ENCODE results near the gene CUL4A.

CUL4A gene

DNA sequence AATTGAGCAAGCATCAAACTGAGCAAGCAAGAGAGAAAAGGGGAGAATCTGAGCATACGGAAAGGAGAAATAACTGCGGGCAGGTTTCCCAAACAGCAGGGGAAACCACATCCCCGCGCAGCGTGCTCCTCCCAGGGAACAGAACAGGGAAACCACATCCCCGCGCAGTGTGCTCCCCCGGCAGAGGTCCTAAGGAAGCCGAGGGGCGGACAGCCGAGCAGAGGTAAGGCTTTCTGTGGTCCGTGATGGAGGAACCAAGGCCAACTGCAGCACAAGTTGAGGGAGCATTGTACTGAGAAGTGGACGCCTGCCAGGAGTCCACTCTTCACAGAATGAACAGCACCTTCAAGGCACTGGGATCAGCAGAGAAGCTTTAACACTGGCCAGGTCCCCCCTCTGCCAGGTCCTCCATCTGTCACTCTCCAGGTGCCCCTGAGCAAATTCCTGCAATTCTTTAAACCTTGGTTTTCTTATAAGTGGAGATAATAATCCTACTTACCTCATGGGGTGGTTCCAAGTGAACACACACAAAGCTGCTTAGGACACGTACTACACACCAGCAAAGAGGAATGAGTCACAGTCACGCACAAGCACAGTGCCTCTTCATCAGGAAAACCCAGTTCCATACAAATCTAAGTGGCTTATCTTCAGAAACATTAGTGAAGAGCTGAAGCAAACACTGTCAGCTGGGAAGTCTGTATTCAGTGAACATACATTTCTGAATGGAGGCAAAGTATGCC, 64.6 kb downstream of the CUL4A start:
- Histone ChIP-seq H3K36me3 (no peaks in the 10 kb centered on the region), H3K27ac (no peak overlapping the region), H3K4me2 (peak overlapping the region; percentile 36), H3K4me1 (peaks cover 23% of the 10 kb centered on the region), H4K20me1 (no peaks in the 10 kb centered on the region), H3K4me3 (no peak overlapping the region), H3K27me3 (peaks cover 4% of the 10 kb centered on the region; the same call in 1 of the 2 replicates), H3K9ac (peak overlapping the region; percentile 3; the same call in 1 of the 2 replicates), H3K9me3 (no peaks in the 10 kb centered on the region)
- TF ChIP-seq Cebpa-rat (IDR thresholded peaks at IDR 0.05), result no peak

DNA sequence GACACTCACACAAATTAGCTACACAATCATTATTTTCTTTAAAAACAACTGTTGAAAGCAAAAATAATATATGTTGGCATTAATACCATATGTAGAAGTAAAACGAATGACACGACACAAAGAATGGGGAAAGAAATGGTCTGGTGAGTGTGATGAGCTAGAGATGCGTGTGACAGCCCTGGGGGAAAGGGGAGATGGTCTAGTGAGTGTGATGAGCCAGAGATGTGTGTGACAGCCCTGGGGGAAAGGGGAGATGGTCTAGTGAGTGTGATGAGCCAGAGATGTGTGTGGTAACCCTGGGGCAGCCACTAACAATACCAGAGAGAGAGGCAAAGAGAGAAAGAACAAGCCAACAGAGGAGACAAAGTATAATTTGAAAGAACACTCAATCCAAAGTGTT, 65.3 kb downstream of the CUL4A start:
- no peak overlapping the region for H3K9ac ChIP-seq
- no peak overlapping the region for H3K27ac ChIP-seq
- TF ChIP-seq Cebpa-rat (IDR thresholded peaks at IDR 0.05), result no peak
- H3K4me1 ChIP-seq, result peaks cover 23% of the 10 kb centered on the region
- H3K4me2 ChIP-seq, result no peak overlapping the region
- no peaks in the 10 kb centered on the region for H4K20me1 ChIP-seq
- no peaks in the 10 kb centered on the region for H3K36me3 ChIP-seq
- peaks cover 4% of the 10 kb centered on the region; the same call in 1 of the 2 replicates for H3K27me3 ChIP-seq
- H3K9me3 ChIP-seq, result no peaks in the 10 kb centered on the region
- no peak overlapping the region for H3K4me3 ChIP-seq

DNA sequence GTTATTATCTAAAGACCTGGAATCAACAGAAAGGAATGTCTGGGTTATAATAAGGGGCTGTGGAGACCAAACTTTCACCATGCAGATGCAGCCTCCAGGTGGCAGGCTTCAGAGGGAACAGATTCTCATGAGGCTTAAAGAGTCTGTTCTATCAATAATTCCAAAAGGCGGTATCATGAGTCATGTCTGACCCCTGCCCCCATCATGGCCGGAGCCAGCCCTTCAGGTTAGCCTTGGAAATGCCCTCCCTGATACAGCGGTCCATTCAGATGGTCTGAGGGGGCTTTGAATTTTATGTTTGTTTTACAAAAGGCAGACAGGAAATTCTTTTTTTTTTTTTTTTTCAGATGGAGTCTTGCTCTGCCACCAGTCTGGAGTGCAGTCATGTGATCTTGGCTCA, 66.0 kb downstream of the CUL4A start:
- H3K4me3 ChIP-seq, result no peak overlapping the region
- no peaks in the 10 kb centered on the region for H3K9me3 ChIP-seq
- H3K4me2 ChIP-seq, result peak overlapping the region; percentile 50
- no peak for TF ChIP-seq Cebpa-rat (IDR thresholded peaks at IDR 0.05)
- H3K36me3 ChIP-seq, result no peaks in the 10 kb centered on the region
- no peaks in the 10 kb centered on the region for H4K20me1 ChIP-seq
- H3K27ac ChIP-seq, result no peak overlapping the region
- no peak overlapping the region for H3K9ac ChIP-seq
- peaks cover 23% of the 10 kb centered on the region for H3K4me1 ChIP-seq
- H3K27me3 ChIP-seq, result peaks cover 4% of the 10 kb centered on the region; the same call in 1 of the 2 replicates

DNA sequence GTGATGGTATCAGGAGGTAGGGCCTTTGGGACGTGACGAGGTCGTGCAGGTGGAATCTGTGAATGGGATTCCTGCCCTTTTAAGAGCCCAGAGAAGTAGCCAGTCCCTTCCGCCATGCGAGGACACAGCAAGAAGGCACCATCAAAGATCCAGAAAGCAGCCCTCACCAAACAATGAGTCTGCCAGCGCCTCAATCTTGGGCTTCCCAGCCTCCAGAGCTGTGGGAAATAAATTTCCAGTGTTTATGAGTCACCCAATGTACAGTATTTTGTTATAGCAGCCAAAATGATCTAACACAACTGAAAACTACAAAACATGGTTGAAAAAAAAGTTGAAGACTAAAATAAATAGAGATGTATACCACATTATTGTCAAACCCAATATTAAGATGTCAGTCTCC, 70.7 kb downstream of the CUL4A start:
- no peaks in the 10 kb centered on the region for H3K9me3 ChIP-seq
- H3K4me3 ChIP-seq, result no peak overlapping the region
- H3K36me3 ChIP-seq, result no peaks in the 10 kb centered on the region
- no peak for TF ChIP-seq Cebpa-rat (IDR thresholded peaks at IDR 0.05)
- no peaks in the 10 kb centered on the region for H4K20me1 ChIP-seq
- no peak overlapping the region for H3K27ac ChIP-seq
- peaks cover 8% of the 10 kb centered on the region for H3K4me1 ChIP-seq
- no peak overlapping the region for H3K9ac ChIP-seq
- no peak overlapping the region for H3K4me2 ChIP-seq
- H3K27me3 ChIP-seq, result no peaks in the 10 kb centered on the region

DNA sequence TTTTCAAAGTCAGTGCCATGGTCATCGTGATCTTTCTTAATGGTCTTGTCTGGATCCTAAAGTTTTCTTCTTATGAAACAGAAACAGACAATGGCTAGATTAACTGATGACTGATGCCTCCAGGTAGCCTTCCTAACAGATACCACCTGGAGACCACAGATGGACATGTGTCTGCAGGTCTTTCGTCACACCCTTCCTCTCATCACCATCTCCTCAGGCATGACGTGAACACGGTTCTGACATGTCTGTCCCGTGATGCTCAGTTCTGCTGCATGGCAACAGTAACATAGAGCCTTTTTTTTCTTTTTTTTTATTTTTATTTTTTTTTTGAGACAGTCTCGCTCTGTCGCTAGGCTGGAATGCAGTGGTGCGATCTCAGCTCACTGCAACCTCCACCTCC, 74.5 kb downstream of the CUL4A start:
- Histone ChIP-seq H3K9me3 (no peaks in the 10 kb centered on the region), H3K4me3 (no peak overlapping the region), H3K9ac (no peak overlapping the region), H3K4me2 (no peak overlapping the region), H3K27me3 (no peaks in the 10 kb centered on the region; the same call in 1 of the 2 replicates), H3K4me1 (no peaks in the 10 kb centered on the region), H4K20me1 (no peaks in the 10 kb centered on the region), H3K36me3 (no peaks in the 10 kb centered on the region), H3K27ac (no peak overlapping the region)
- TF ChIP-seq Cebpa-rat (IDR thresholded peaks at IDR 0.05), result no peak

DNA sequence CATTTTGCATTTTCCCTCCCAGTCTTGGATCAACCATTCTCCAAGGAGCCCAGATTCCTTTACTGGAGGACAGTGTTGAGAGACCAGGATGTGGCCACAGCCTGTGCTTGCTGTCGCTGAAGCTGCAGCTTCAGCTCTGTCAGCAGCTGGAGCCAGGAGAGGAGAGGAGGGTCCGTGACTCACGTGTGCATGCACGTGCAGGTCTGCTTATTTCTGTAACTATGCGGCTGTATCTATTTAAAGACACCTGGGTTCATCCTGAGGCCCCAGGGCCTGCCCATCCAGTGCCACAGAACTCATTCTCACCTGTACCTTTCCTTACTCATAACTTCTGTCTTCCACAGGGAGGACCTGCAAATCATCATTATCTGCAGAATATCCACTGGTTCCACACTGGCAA, 79.5 kb downstream of the CUL4A start:
- Histone ChIP-seq H3K27ac (no peak overlapping the region), H3K27me3 (peaks cover 42% of the 10 kb centered on the region), H3K36me3 (no peaks in the 10 kb centered on the region), H3K4me1 (peaks cover 8% of the 10 kb centered on the region; the same call in 1 of the 2 replicates), H3K9me3 (no peaks in the 10 kb centered on the region), H4K20me1 (no peaks in the 10 kb centered on the region), H3K4me3 (no peak overlapping the region), H3K4me2 (no peak overlapping the region), H3K9ac (no peak overlapping the region)
- no peak for TF ChIP-seq Cebpa-rat (IDR thresholded peaks at IDR 0.05)

DNA sequence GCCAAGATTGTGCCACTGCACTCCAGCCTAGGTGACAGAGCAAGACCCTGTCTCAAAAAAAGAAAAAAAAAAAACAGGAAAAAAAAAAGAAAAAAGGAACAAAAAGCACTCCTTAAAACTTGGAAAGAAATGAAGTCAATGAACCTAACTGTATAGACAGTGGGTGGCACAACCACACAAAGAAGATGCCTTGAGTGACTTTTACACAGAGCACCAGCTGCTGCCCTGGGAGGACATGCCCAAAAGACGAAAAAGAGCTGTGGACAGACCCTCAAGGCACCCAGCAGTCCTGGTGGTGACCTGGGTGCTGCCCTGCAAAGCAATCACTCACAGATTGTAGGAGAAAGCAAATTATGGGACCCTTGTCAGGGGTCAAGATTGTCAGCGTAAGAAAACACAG, 81.7 kb downstream of the CUL4A start:
- no peaks in the 10 kb centered on the region for H4K20me1 ChIP-seq
- H3K9me3 ChIP-seq, result no peaks in the 10 kb centered on the region
- H3K4me3 ChIP-seq, result no peak overlapping the region
- H3K4me1 ChIP-seq, result peaks cover 15% of the 10 kb centered on the region
- peaks cover 50% of the 10 kb centered on the region for H3K27me3 ChIP-seq
- no peak overlapping the region for H3K9ac ChIP-seq
- no peak overlapping the region for H3K27ac ChIP-seq
- no peak overlapping the region for H3K4me2 ChIP-seq
- TF ChIP-seq Cebpa-rat (IDR thresholded peaks at IDR 0.05), result no peak
- H3K36me3 ChIP-seq, result no peaks in the 10 kb centered on the region

DNA sequence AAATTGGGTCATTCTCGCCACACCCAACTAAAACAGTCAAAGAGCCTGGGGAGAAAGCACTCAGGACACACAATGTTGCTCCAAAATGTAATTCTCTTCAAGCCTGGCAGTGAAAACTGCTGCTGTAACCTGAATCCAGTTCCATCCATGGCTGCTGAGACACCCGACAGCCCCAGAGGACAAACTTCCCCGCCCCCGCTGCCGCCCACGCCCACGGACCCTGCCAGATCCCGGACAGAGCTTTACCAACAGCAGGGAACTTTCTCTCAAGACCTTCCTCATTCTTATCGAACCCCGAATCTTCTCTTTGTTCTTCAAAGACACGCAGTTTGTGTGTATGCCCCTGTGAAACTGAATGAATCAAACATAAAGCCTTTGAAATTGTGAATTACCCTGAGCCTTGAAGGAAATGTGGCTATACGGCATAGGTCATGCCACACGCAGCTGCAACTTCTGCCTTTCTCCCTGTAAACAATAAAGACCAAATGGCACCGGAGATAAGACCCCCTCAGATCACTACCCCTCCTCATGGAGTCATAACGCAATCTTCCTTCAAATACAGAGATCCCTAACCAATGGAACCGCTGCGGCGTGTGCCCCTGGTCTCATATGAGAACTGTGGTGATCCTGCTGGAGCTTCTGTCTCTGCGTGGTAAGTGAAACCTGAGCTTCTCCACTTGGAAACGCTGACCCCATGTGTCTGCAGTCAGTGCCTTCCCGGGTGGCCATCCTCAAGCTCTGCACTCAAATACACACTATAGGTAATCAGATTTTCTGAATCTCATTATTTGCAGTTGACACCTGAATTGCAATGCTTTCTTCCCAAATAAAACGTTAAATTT, 82.8 kb downstream of the CUL4A start:
- Histone ChIP-seq H3K36me3 (no peaks in the 10 kb centered on the region), H3K4me2 (peak overlapping the region; percentile 48; the same call in 1 of the 2 replicates), H3K4me3 (no peak overlapping the region; the same call in 1 of the 2 replicates), H3K4me1 (peaks cover 20% of the 10 kb centered on the region), H3K9me3 (no peaks in the 10 kb centered on the region), H4K20me1 (no peaks in the 10 kb centered on the region), H3K27me3 (peaks cover 50% of the 10 kb centered on the region), H3K27ac (no peak overlapping the region), H3K9ac (no peak overlapping the region)
- no peak for TF ChIP-seq Cebpa-rat (IDR thresholded peaks at IDR 0.05)

DNA sequence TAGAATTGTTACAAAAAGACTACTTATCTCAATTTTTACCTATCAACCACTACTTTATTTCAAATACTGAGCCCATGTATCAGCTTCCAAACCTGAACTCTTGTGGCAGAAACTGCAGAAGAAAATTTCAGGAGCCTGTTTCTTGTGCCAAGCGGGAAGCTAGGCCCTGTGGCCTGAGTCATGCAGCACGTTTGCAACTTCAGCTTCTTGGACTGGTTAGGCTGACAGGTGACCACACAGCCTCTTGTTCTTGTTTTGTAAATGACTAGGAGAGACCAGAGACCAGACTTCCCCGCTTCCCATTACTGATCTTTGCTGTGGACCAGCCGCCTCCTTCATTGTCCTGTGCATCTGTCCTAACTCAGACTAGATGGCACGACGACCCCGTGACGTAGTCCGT, 84.3 kb downstream of the CUL4A start:
- no peaks in the 10 kb centered on the region for H3K9me3 ChIP-seq
- no peak overlapping the region for H3K4me3 ChIP-seq
- H3K27ac ChIP-seq, result no peak overlapping the region
- H3K27me3 ChIP-seq, result peaks cover 50% of the 10 kb centered on the region
- TF ChIP-seq Cebpa-rat (IDR thresholded peaks at IDR 0.05), result no peak
- H3K9ac ChIP-seq, result no peak overlapping the region
- H3K4me2 ChIP-seq, result no peak overlapping the region
- H3K36me3 ChIP-seq, result 0 out of 2 replicates have a peak, but pooled peaks cover 3% of the 10 kb centered on the region
- peaks cover 31% of the 10 kb centered on the region for H3K4me1 ChIP-seq
- peaks cover 13% of the 10 kb centered on the region for H4K20me1 ChIP-seq

DNA sequence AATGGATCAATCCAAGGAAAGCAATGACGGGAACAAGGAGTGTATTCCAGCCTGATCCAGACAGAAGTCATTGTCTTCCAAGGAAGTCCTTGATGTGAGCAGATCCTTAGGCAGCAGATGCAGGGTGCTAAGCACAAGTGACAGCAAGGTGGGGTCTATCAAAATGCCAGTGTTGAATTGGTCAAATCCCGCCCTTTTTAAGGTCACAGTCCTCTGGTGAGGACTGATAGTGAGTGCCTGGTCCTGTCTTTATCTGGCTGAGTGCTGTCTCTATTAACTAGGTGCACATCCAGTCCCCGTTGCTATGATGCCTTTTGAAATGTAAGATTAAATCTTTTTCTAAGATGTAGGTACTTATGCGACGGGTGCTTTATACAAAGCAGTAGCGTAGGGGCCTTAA, 86.4 kb downstream of the CUL4A start:
- H3K4me2 ChIP-seq, result peak overlapping the region; percentile 86

More for the DNA sequence above, 86.4 kb downstream of the CUL4A start:
- H3K9me3 ChIP-seq, result no peaks in the 10 kb centered on the region
- H3K27me3 ChIP-seq, result peaks cover 38% of the 10 kb centered on the region
- 0 out of 2 replicates have a peak, but pooled peaks cover 7% of the 10 kb centered on the region for H3K36me3 ChIP-seq
- no peak overlapping the region for H3K27ac ChIP-seq
- H3K9ac ChIP-seq, result no peak overlapping the region
- peak overlapping the region; percentile 93; the same call in 1 of the 2 replicates for H3K4me3 ChIP-seq
- peaks cover 34% of the 10 kb centered on the region for H4K20me1 ChIP-seq
- H3K4me1 ChIP-seq, result peaks cover 34% of the 10 kb centered on the region
- no peak for TF ChIP-seq Cebpa-rat (IDR thresholded peaks at IDR 0.05)
